H9 (cell line): Measurements from ENCODE around the gene MCM7. TPM values are rescaled to one million over a fixed set of nuclear protein-coding genes. Genes with fewer than 3 reads are reported as not detected.
"Not testable (repeated sequence)": the region's sequence is repeated elsewhere in the genome, so short reads cannot be mapped to it uniquely, and the experiment has no call there.

Source experiments
- DNase-seq: peaks from one replicate; pipeline ENCODE4 v3.0.0-alpha.2; 2017
- H2AFZ ChIP-seq: one replicate; pipeline ENCODE4 v1.6.1; 2013; ENCODE audit warnings: mild to moderate bottlenecking, low read length, control low read depth, moderate library complexity
- H2AK5ac ChIP-seq: 2 replicates; pipeline ENCODE4 v1.6.1; 2013; ENCODE audit warnings: low read length, control low read depth, mixed read lengths; ENCODE audit not compliant: insufficient read length
- H2BK120ac ChIP-seq: one replicate; pipeline ENCODE4 v1.6.1; 2013; ENCODE audit warnings: low read depth, mild to moderate bottlenecking, low read length, control low read depth, inconsistent platforms; ENCODE audit not compliant: poor library complexity, severe bottlenecking
- H2BK12ac ChIP-seq: 2 replicates; pipeline ENCODE4 v1.6.1; 2013; ENCODE audit warnings: low read length, control low read depth, mixed read lengths, low read depth; ENCODE audit not compliant: insufficient read length
- H2BK15ac ChIP-seq: 2 replicates; pipeline ENCODE4 v1.6.1; 2013; ENCODE audit warnings: low read depth, low read length, control low read depth
- H2BK20ac ChIP-seq: one replicate; pipeline ENCODE4 v1.6.1; 2013; ENCODE audit warnings: low read depth, mild to moderate bottlenecking, low read length, control low read depth, inconsistent platforms; ENCODE audit not compliant: poor library complexity, severe bottlenecking
- H2BK5ac ChIP-seq: 2 replicates; pipeline ENCODE4 v1.6.1; 2013; ENCODE audit warnings: low read length, control low read depth, mixed read lengths; ENCODE audit not compliant: insufficient read length
- H3K14ac ChIP-seq: 2 replicates; pipeline ENCODE4 v1.6.1; 2013; ENCODE audit warnings: low read length, control low read depth; ENCODE audit not compliant: insufficient read depth
- H3K18ac ChIP-seq: 2 replicates; pipeline ENCODE4 v1.6.1; 2013; ENCODE audit warnings: low read depth, mild to moderate bottlenecking, mixed read lengths, low read length, control low read depth; ENCODE audit not compliant: insufficient read length
- H3K23ac ChIP-seq: 2 replicates; pipeline ENCODE4 v1.6.1; 2013; ENCODE audit warnings: low read length, control low read depth, mixed read lengths, low read depth; ENCODE audit not compliant: insufficient read length
- H3K23me2 ChIP-seq: 2 replicates; pipeline ENCODE4 v1.6.1; 2013; ENCODE audit warnings: low read depth, mild to moderate bottlenecking, mixed read lengths, low read length, control low read depth; ENCODE audit not compliant: insufficient read length, poor library complexity, severe bottlenecking
- H3K27ac ChIP-seq: 2 replicates; pipeline ENCODE4 v1.5.1; 2013; ENCODE audit warnings: low read length, control low read depth, mixed read lengths, low read depth; ENCODE audit not compliant: insufficient read length
- H3K27me3 ChIP-seq: 2 replicates; pipeline ENCODE4 v1.6.1; 2013; ENCODE audit warnings: low read length, control low read depth, inconsistent platforms; ENCODE audit not compliant: insufficient read depth
- H3K4ac ChIP-seq: 2 replicates; pipeline ENCODE4 v1.6.1; 2013; ENCODE audit warnings: low read depth, mild to moderate bottlenecking, control low read depth, inconsistent platforms, low read length, moderate library complexity
- H3K4me1 ChIP-seq: 2 replicates; pipeline ENCODE4 v1.6.1; 2013; ENCODE audit warnings: low read length, control low read depth, inconsistent platforms; ENCODE audit not compliant: insufficient read depth
- H3K4me2 ChIP-seq: 2 replicates; pipeline ENCODE4 v1.6.1; 2013; ENCODE audit warnings: low read length, control low read depth, mixed read lengths; ENCODE audit not compliant: insufficient read length, insufficient read depth
- H3K56ac ChIP-seq: 2 replicates; pipeline ENCODE4 v1.6.1; 2013; ENCODE audit warnings: low read depth, mild to moderate bottlenecking, mixed read lengths, low read length, control low read depth; ENCODE audit not compliant: insufficient read length
- H3K79me1 ChIP-seq: 2 replicates; pipeline ENCODE4 v1.6.1; 2013; ENCODE audit warnings: low read depth, mild to moderate bottlenecking, moderate library complexity, low read length, control low read depth, inconsistent platforms; ENCODE audit not compliant: insufficient read depth, poor library complexity, severe bottlenecking
- H3K79me2 ChIP-seq: 2 replicates; pipeline ENCODE4 v1.6.1; 2013; ENCODE audit warnings: low read length, control low read depth, inconsistent platforms; ENCODE audit not compliant: insufficient read depth
- H3K9ac ChIP-seq: 2 replicates; pipeline ENCODE4 v1.6.1; 2013; ENCODE audit warnings: low read length, control low read depth, mixed read lengths; ENCODE audit not compliant: insufficient read length; ENCODE audit errors: extremely low read depth
- H3K9me3 ChIP-seq: one replicate; pipeline ENCODE4 v1.6.1; 2013; ENCODE audit warnings: low read depth, low read length, inconsistent platforms; ENCODE audit not compliant: control insufficient read depth
- H3T11ph ChIP-seq: one replicate; pipeline ENCODE4 v1.6.1; 2013; ENCODE audit warnings: mild to moderate bottlenecking, low read length, control low read depth, inconsistent platforms
- H4K20me1 ChIP-seq: one replicate; pipeline ENCODE4 v1.6.1; 2013; ENCODE audit not compliant: control insufficient read depth, insufficient read length, insufficient read depth
- H4K5ac ChIP-seq: 2 replicates; pipeline ENCODE4 v1.6.1; 2013; ENCODE audit warnings: low read depth, mild to moderate bottlenecking, mixed read lengths, low read length, control low read depth; ENCODE audit not compliant: insufficient read length
- H4K8ac ChIP-seq: replicated peaks from 2 replicates; pipeline ENCODE4 v1.6.1; 2013; ENCODE audit warnings: low read length, control low read depth, mixed read lengths, low read depth; ENCODE audit not compliant: insufficient read length
- H4K91ac ChIP-seq: 2 replicates; pipeline ENCODE4 v1.6.1; 2013; ENCODE audit warnings: low read depth, mild to moderate bottlenecking, moderate library complexity, mixed read lengths, low read length, control low read depth; ENCODE audit not compliant: insufficient read length
- H3K27ac Mint-ChIP-seq, 3 experiments: 2 replicates in 2 of 3; 3 replicates in 1 of 3; pipeline ENCODE4 v1.8.0; 2020 to 2021; ENCODE audit warnings: mixed read lengths in 3 of 3, mild to moderate bottlenecking in 1 of 3, moderate library complexity in 1 of 3
- H3K27me3 Mint-ChIP-seq: 2 replicates; pipeline ENCODE4 v1.8.0; 2021; ENCODE audit warnings: low read depth, mild to moderate bottlenecking, moderate library complexity, mixed read lengths
- H3K36me3 Mint-ChIP-seq, 3 experiments: 2 replicates in 2 of 3; 3 replicates in 1 of 3; pipeline ENCODE4 v1.8.0; 2020 to 2021; ENCODE audit warnings: low read depth in 3 of 3, mixed read lengths in 3 of 3; ENCODE audit not compliant: insufficient read depth in 1 of 3
- H3K4me1 Mint-ChIP-seq, 2 experiments: 2 replicates each; pipeline ENCODE4 v1.8.0; 2020; ENCODE audit warnings: mixed read lengths in 2 of 2
- H3K4me3 Mint-ChIP-seq, 2 experiments: 2 replicates in 1 of 2; 3 replicates in 1 of 2; pipeline ENCODE4 v1.8.0; 2020 to 2021; ENCODE audit warnings: mild to moderate bottlenecking in 2 of 2, mixed read lengths in 2 of 2, moderate library complexity in 1 of 2
- H3K9me3 Mint-ChIP-seq, 2 experiments: 2 replicates in 1 of 2; 3 replicates in 1 of 2; pipeline ENCODE4 v1.8.0; 2020; ENCODE audit warnings: mild to moderate bottlenecking in 2 of 2, mixed read lengths in 2 of 2, moderate library complexity in 1 of 2
- WGBS: extraction: QIAGEN DNeasy Blood & Tissue Kit; methylation state at CpG from one replicate; pipeline ENCODE4 v1.1.7; 2013; ENCODE audit warnings: missing lambda C conversion rate, low lambda C conversion rate, mixed read lengths; ENCODE audit not compliant: insufficient read length; ENCODE audit errors: extremely low coverage; 5-methylcytosine and 5-hydroxymethylcytosine counted together
- total RNA-seq: library from RNA; stranded (reverse); gene quantifications from 2 replicates; pipeline ENCODE4 v1.2.1, GENCODE V29; 2021
- TF ChIP-seq, protein P1 (sequence below): fragments of 200-600 bp; sonication (generic); conservative IDR thresholded peaks from 3 replicates; pipeline ENCODE4 v1.8.0; 2021; ENCODE audit warnings: antibody characterized with exemption, mild to moderate bottlenecking

The MCM7 gene
- total RNA-seq, 1 experiment from 2014 or later = 390 TPM

DNA sequence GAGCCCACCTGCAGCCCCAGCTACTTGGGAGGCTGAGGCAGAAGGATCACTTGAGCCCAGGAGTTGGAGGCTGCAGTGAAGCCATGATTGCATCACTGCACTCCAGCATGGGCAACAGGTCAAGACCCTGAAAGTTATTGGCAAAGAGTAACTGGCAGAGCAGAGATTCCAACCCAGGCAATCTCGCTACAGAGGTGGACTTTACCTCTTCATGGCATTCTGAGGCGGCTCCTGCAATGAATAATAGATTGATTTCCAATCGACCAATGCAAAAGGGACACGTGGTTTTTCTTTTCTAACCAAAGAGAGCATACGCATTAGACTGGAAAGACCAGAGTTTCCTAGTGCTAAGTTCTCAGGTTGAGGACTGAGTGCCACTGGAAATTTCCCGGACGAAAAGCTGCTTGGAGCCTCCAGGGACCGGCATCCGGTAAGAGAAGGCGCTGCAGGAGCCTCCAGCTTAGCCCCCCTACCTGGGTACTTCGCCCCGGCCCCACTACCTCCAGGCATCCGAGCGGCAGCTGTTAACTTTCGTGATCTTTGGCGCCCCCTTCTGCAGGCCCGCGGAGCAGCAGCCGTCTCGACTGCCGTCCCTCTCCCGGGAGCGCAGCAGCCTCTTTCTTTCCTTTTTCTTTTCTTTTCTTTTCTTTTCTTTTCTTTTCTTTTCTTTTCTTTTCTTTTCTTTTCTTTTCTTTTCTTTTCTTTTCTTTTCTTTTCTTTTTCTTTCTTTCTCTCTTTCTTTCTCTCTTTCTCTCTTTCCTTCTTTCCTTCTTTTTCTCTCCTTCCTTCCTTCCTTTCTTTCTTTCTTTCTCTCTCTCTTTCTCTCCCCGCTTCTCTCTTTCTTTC is 29.6 kb upstream of the MCM7 start:
- Histone ChIP-seq H2AK5ac (no peak overlapping the region), H3K9ac (no peak overlapping the region)
- WGBS = no CpG with 5 or more reads among the region's 24 CpGs

DNA sequence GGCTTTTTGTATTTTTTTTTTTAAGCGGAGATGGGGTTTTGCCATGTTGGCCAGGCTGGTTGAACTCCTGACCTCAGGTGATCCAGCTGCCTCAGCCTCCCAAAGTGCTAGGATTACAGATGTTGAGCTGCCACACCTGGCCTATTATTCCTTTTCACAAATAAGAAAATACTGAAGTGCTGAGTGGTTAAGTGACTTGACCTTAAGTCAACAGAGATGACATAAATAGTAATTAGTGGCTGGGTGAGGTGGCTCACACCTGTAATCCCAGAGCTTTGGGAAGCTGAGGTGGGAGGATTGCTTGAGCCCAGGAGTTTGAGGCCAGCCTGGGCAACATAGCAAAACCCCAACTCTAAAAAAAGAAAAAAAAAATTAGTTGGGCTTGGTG is 29.0 kb upstream of the MCM7 start:
- not testable (repeated sequence) for H4K8ac ChIP-seq, H2BK120ac ChIP-seq, H3K4ac ChIP-seq, H2BK12ac ChIP-seq, H3K18ac ChIP-seq, H3K27ac Mint-ChIP-seq, H3K79me1 ChIP-seq, H2BK20ac ChIP-seq, H3K27ac ChIP-seq, H4K20me1 ChIP-seq, H2AK5ac ChIP-seq, H4K5ac ChIP-seq, H3K14ac ChIP-seq, H3K9ac ChIP-seq, H3K56ac ChIP-seq, DNase-seq, H2BK5ac ChIP-seq, H3K4me2 ChIP-seq, H3K9me3 ChIP-seq, H2AFZ ChIP-seq, H4K91ac ChIP-seq, H3K9me3 Mint-ChIP-seq, H2BK15ac ChIP-seq, H3K27me3 ChIP-seq, H3K4me1 ChIP-seq, H3K4me3 Mint-ChIP-seq, H3K23ac ChIP-seq, H3K36me3 Mint-ChIP-seq, H3K79me2 ChIP-seq, H3T11ph ChIP-seq
- no CpG with 5 or more reads among the region's 1 CpG for WGBS
- peaks cover 15% of the 10 kb centered on the region for H3K23me2 ChIP-seq
- Mint-ChIP-seq H3K27me3 (peaks cover 31% of the 10 kb centered on the region), H3K4me1 (peaks cover 10 to 15% of the 10 kb centered on the region in 2 experiments)

More for the DNA sequence above, 29.6 kb upstream of the MCM7 start:
- no peak overlapping the region for H3K18ac ChIP-seq
- H2AFZ ChIP-seq = peak overlapping the region; percentile 7
- no peak overlapping the region for H3K4ac ChIP-seq
- no peaks in the 10 kb centered on the region for H4K20me1 ChIP-seq
- no peak overlapping the region for H2BK12ac ChIP-seq
- peak overlapping the region; percentile 45 for H3K4me2 ChIP-seq
- TF ChIP-seq, protein P1, sequence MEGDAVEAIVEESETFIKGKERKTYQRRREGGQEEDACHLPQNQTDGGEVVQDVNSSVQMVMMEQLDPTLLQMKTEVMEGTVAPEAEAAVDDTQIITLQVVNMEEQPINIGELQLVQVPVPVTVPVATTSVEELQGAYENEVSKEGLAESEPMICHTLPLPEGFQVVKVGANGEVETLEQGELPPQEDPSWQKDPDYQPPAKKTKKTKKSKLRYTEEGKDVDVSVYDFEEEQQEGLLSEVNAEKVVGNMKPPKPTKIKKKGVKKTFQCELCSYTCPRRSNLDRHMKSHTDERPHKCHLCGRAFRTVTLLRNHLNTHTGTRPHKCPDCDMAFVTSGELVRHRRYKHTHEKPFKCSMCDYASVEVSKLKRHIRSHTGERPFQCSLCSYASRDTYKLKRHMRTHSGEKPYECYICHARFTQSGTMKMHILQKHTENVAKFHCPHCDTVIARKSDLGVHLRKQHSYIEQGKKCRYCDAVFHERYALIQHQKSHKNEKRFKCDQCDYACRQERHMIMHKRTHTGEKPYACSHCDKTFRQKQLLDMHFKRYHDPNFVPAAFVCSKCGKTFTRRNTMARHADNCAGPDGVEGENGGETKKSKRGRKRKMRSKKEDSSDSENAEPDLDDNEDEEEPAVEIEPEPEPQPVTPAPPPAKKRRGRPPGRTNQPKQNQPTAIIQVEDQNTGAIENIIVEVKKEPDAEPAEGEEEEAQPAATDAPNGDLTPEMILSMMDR = peak; percentile 97
- no peaks in the 10 kb centered on the region for H3K36me3 Mint-ChIP-seq
- H3K9me3 ChIP-seq = no peaks in the 10 kb centered on the region
- no peak overlapping the region for H3T11ph ChIP-seq
- no peak overlapping the region for H2BK15ac ChIP-seq
- no peaks in the 10 kb centered on the region for H3K79me1 ChIP-seq
- peak; percentile 93 for DNase-seq
- H4K8ac ChIP-seq = no peak overlapping the region
- H3K27ac ChIP-seq = no peak overlapping the region
- peaks cover 15% of the 10 kb centered on the region for H3K23me2 ChIP-seq
- no peak overlapping the region for H3K27ac Mint-ChIP-seq
- no peak overlapping the region for H2BK20ac ChIP-seq
- no peak overlapping the region for H3K23ac ChIP-seq
- no peak overlapping the region for H4K91ac ChIP-seq
- peaks cover 35% of the 10 kb centered on the region for H3K27me3 Mint-ChIP-seq
- H3K79me2 ChIP-seq = no peaks in the 10 kb centered on the region
- H4K5ac ChIP-seq = no peak overlapping the region
- H3K4me1 ChIP-seq = peaks cover 4% of the 10 kb centered on the region; the same call in 1 of the 2 replicates
- peak overlapping the region in 1 of 2 experiments; percentile 23; a peak in 3 of 5 replicates for H3K4me3 Mint-ChIP-seq
- no peaks in the 10 kb centered on the region; the same call in 1 of the 2 replicates for H3K27me3 ChIP-seq
- no peak overlapping the region for H2BK5ac ChIP-seq
- no peak overlapping the region for H3K56ac ChIP-seq
- H3K14ac ChIP-seq = no peak overlapping the region; the same call in 1 of the 2 replicates
- H2BK120ac ChIP-seq = no peak overlapping the region
- no peaks in the 10 kb centered on the region for H3K9me3 Mint-ChIP-seq
- peaks cover 10 to 11% of the 10 kb centered on the region in 2 experiments for H3K4me1 Mint-ChIP-seq
